T1000 (cell line): ENCODE results near the gene CLCN4.

Experiments
- DNase-seq: peaks from one replicate; lab custom pipeline; 2025; ENCODE audit warnings: mixed read lengths; lab: John Stamatoyannopoulos, UW

Gene CLCN4

DNA sequence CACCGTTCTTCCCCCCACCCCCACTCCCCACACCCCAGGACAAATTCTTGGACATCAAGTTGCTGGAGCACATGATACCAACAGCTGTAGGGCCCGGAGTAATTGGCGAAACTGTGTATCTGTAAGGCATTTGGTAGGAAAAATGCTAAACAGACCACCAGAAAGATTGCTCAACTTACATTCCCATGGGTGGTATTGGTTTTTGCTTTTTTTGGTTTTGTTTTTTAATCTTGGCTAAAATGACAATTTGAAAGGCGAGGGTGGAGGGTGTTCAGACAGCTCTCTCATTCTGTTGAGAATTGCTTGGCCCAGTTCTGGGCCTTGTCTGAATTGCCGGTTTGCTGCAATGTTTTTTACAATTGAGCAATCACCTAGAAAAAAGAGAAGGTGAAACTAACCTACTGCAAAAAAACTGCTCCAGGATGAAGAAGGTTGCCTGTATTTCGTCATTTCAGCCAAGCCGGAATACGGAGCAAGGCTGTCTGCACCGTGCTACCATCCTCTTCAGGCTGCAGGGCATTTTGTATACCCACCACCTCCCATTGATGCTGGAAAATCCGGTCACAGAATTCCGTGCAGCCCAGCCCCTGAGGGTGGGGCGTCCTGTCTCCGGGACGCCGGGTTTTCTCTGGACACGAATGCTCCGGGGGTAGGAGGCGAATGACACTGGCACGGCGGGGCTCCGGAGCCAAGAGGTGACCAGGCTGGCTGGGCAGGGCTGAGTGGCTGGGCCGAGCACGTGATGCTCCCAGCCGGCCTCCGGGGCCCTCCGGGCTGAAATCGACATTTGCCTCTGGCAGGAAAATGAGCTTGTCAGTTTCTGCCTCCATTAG, at the start of gene CLCN4:
Gene CLCN4 (plus strand): TSS at position 777 of the 833 bp plus-strand sequence. CDS start 28,058 bp downstream, outside the sequence.
- DNase-seq = no peak

DNA sequence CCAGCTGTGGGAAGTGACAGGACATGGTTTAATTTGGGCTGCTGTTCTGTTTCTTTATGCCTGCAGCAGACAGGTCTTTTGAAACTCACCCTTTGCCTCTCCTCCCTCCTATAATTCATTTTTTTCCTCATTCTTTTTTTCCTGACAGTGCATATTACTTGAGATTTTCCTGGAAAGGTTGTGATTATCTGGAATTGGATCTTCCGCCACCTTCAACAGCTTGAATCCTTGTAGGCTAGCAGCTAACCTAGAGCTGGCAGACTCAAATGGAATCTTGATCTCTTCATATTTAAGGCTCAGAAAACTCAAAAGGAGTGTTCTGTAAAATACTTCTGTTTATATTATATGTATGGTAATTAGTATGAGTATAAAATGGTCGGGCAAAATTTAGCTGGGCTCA, 49.3 kb upstream of the CLCN4 start:
- no peak for DNase-seq

DNA sequence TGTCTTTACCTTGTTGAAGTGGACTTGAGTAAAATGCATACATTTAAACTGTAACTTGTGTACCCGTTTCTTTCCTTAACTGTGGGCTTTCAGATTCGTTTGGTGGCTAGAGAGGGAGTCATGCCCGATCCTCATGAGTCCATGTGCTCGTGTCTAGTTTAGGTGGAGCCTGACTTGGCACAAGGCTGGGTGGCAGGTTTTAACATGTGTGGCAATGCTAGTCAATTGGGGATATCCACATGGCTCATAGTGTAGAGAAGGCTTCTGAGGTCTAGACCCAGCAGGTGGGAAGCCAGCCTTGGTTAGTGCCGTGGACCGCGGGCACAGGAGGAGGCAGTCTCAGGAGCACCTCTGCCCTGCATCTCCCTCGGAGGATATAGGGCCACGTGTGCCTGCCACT, 48.5 kb upstream of the CLCN4 start:
- DNase-seq = no peak

DNA sequence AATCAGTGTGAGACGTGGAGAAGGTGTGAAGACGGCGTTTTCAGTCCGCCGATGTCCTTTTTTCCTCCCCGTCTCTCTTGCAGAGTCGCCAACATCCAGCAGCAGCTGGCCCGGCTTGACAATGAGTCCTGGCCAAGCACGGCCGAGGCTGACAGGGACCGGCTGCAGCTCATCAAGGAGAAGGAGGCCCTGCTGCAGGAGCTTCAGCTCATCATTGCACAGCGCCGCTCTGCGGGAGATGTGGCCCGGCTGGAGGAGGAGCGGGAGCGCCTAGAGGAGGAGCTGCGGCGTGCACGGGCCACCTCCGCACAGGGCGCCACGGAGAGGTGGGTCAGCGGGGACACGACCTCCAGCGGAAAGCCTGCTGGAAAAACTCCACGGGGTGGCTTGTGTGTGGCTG, 47.1 kb upstream of the CLCN4 start:
- no peak for DNase-seq

DNA sequence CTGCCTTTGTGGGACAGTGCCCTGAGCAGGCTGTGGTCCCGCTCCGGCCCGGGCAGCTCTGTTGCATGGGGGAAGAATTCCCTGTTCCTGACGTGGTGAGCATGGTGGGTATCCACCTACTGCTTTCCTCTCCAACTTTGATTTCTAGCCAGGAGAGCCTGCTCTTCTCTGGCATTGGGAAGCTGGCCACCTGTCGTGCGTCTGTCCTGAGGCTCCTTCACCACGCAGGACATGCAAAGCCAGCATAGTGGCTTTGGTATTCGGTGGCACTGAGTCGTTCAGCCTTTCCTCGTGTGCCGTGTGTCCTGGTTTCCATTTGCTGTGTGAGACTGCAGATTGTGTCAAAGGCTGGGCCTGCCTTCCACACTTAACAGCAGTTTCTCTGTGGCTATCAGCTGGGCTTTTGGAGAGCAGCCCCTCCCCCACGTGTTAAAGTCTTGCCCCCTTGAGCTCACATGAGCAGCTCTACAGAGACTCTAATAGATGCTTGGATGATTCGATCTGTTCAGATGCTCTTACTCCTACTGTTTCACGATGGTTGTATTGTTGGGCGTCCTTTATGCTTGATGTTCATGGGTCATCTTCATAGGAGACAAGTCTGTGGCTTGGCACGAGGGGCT, 46.3 kb upstream of the CLCN4 start:
- DNase-seq = no peak

DNA sequence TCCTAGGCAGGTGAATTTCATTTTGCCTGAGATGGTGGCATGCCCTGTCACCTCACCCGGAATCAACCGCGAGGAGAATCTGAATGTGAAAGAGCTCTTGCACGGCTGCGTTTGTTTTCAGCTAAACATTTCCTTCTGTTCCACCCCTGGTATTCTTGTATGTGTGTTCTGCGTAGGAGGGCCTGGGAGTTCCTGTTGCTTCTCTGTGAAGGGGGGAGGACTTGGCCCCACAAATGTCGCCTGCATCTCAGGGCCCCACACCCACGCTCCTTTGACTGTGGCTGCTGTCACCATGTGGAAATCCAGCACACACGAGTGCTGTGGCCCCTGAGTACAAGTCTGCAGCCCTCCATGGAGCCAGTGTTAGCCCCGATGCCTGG, 45.8 kb upstream of the CLCN4 start:
- DNase-seq = no peak

DNA sequence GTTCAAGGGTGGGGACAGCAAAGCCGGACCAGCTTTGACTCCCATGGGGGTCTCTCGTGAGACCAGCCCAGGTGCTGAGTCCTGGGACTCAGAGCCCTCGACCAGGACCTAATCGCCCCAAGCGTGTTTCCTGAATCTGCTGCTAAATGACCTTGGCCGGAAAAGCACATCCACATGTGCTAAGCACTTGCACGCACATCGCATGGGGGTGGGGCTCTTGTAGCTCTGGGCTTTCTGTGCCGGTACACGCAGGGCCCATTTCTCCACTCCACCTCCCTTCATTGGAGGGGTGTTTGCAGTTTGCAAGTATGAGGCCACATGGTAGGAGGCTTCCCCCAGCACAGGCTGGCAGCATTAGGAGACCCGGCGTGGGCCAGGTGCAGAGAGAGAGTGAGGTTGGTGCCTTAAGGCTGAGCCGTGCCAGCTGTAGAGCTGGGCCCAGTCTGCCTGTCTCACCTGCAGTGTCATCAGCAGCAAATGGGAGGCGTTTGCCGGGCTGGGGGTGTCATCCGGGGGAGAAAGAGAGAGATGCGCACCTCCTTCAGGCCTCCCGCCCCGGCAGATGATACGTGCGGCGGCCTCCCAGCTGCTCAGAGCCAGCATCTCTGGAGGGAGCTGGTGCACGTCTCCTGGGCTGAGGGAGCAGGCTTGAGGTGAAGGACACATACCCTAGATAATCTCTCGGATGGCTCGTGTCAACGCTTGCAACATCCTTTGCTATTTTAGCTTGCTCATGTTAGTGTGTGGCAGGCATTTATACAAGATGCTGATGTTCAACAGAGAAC, 45.2 kb upstream of the CLCN4 start:
- DNase-seq = no peak

DNA sequence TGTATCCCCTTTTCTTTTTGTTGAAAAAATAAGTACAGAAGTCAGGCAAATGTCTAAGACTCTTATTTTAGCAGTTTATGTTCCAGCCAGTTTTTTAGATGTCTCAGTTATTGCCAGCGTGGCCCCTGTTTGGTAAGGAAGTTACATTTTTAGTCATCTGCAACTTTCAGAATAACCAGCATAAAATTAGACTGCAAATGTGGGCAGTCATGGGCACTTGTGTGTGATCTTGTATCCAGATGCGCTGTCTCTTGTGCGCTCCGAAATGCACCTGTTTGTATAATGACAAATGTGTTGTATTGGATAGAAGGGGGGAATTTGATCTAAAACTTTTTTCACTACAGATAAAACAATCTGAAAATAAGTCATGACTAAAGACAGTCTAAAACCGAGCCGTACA, 44.3 kb upstream of the CLCN4 start:
- DNase-seq = no peak

DNA sequence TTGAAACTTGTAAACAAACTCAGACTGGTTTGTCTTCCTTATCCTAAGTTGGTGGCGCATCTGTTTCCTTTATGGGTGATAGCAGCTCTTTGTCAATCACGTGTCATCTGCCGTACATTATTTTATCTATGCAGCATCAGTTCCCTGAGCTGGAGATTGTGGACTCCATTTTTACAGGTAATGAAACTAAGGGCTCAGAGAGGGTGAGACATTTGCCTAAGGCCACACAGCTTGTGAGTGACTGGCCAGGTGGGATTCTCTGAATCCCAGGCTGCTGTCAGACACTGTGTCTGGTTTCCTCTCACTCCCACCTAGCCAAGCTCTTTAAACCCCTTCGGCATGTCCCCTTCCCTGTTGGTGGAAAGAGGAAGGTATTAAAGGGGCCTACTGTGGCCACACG, 41.7 kb upstream of the CLCN4 start:
- DNase-seq = no peak

DNA sequence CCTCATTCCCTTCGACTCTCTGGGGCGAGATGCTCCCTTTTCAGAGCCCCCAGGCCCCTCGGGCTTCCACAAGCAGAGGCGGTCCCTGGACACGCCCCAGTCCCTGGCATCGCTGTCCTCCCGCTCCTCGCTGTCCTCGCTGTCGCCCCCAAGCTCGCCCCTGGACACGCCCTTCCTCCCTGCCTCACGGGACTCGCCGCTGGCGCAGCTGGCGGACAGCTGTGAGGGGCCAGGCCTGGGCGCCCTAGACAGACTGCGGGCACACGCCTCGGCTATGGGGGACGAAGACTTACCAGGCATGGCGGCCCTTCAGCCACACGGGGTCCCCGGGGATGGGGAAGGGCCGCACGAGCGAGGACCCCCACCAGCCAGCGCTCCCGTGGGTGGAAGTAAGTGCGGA, 39.5 kb upstream of the CLCN4 start:
- no peak for DNase-seq

DNA sequence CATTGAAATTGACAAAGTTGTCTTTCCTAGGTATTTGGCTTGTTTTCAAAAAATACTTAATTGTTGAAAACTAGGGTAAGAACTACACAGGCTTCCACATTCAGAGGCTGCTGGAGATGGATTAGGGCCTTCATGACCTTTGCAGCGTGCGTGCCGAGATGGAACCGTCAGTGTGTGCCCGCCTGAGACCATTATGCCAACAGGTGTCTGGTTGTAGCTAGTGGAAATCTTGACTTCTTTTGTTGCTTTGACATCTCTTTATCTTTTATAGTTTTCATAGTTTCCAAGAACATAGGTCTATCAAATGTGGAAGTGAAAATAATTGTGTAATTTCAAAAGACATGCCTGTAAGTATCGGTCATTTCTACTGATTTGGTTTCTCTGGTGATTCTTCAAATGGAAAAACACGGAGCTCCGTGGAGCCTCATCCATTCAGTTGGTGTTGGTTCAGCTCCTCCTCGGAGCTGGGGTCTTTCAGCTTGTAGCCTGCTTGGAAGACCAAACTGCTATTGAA, 38.9 kb upstream of the CLCN4 start:
- no peak for DNase-seq

DNA sequence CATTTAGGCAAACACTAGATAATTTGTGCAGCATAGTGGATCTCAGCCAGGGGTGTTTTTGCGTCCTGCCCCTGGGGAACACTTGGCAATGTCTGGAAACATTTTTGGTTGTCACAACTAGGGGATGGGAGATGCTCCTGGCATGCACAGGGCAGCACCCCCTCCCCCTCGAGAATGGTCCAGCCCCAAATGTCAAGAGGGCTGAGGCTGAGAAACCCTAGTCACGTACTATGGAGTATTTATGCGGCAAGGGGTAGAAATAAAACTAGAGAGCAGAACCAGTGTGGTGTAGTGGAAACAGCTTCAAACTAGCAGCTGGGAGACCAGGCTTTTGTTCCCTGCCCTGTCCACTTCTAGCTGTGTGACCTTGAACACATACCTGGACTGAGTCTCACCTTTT, 38.2 kb upstream of the CLCN4 start:
- DNase-seq = no peak

DNA sequence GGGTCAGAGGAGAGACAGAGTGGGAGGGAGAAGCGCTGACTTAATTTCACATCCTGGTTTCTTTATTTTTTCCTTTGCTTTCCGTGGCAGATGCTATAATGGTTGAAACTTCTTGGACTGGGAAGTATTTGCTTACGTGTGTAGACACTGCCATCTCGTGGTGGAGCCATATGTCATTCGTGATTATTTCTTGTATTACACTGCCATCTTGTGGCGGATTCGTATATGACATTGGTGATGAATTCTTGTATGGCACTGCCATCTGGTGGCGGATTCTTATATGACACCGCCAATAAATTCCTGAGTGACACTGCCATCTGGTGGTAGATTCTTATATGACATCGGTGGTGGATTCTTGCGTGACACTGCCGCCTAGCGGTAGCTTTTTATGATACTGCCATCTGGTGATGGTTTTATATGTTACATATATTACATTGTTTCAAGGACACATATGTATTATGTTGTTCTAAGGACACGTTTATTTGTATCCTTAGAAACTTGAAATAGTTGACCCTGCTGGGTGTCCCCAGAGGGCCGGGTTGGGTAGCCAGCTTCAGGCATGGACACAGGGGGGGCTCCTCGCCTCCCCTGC, 37.3 kb upstream of the CLCN4 start:
- DNase-seq = no peak

DNA sequence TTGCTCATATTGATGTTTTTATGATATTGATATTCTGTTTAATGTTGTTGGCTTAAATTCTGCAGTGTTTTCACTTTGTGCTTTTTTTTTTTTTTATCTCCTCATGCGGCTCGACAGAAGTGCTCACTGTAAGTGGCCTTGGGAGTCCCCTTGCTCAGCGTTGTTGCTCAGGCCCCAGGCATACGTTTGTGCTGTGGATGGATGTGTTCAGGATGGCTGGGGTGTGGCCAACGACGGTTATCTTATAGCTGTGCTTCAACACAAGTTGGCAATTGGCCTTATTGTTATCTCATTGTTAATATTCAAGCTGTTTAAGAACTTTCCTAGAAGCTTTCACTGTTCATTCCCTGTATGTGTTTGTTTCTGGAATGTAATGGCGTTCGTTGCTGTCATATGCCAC, 36.4 kb upstream of the CLCN4 start:
- DNase-seq = no peak

DNA sequence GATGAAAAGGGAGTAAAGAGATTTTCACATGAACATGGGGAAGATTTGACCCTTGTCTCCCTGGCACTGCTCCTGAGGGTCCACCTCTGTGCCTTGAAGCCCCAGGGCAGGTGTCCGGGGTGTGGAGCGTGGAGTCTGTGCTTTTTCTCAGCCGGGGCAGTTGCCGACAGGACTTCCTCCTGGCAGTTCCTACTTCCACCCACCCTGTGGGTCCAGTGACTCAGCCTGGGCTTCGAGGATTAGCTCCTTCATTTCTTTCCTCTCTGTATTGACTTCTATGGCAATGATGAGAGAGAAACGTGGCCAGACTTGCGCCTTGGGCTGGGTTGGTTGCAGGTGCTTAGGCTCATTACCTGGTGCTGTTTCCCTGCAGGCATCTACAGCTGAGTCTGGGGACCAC, 35.9 kb upstream of the CLCN4 start:
- DNase-seq = no peak

DNA sequence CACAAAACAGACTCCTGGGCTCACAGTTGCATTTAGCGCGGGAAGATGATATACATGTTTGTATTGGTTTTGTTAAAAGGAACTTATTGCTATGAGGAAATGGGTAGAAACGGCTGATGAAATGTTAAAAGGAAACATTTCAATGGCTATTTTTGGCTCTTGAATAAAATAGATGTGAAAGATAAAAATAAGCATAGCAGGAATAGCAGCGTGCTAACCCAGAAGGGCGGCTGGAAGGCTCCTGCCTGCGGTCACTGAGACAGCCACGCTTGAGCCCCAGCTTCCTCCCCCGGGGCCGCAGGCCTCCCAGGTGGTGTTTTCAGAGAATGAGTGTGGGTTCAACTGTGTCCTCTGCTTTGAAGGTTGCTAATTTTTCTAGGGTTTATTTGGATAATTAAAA, 35.0 kb upstream of the CLCN4 start:
- DNase-seq = no peak

DNA sequence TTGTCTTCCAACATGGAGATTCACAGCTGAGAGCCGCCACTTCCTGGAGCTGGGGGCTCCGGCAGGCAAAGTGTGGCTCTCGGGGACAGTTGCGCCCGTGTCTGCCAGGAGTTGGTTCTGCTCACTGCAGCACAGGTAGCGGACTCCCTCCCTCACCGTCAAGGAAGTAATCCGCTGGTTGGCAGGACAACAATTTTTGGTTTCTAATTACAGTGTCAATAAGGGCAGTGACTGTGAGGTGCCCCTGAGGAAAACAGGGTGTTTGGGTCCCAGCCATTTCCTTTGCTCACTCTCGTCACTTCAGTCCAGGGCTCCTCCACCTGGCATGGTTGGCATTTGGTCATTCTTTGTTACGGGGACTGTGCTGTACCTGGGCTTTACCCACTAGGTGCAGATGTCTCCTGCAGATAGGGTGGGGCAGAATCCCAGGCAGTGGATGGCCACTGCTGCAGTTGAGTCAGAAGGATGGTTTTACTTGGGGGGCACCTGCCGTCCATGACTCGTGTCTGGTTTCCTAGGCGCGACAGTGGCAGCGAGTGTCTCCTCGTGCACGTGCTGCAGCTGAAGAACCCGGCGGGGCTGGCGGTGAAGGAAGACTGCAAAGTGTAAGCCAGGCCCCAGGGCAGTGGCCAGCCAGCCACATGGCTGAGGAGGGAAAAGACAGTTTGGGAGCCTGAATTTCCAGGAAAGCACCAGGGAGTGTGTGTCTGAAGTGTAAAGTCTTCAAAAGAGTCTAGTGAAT, 32.1 kb upstream of the CLCN4 start:
- no peak for DNase-seq

DNA sequence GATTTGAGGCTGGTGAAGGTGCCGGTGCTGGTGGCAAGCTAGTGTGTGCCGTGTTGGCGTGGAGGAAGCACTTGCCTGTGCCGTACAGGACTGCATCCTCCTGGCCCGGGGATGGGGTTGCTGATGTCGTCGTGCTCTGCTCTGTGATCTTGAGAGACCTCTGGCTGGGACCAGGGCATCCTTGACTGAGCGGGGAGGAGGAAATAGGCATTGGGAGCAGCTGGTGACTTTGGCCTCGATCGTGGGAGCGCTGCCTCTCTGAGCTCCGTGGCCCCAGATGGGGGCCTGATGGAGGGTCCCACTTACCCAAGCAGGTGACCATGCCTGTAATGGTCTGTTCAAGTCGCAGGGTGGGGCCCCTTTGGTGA, 31.5 kb upstream of the CLCN4 start:
- no peak for DNase-seq

DNA sequence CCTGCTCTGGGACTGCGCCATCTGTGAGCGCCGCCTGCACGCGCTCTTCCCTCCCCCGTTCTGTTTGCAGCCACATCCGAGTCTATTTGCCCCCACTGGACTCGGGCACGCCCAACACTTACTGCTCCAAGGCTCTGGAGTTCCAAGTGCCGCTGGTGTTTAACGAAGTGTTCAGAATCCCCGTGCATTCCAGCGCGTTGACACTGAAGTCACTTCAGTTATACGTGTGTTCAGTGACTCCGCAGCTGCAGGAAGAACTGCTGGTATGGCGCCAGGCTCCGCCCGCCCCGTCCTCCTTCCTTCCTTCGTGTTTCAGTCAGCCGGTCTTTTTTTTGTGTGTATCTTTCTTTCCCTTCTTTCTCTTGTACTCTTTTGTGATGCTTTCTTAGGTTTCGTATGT, 30.7 kb upstream of the CLCN4 start:
- DNase-seq = no peak

DNA sequence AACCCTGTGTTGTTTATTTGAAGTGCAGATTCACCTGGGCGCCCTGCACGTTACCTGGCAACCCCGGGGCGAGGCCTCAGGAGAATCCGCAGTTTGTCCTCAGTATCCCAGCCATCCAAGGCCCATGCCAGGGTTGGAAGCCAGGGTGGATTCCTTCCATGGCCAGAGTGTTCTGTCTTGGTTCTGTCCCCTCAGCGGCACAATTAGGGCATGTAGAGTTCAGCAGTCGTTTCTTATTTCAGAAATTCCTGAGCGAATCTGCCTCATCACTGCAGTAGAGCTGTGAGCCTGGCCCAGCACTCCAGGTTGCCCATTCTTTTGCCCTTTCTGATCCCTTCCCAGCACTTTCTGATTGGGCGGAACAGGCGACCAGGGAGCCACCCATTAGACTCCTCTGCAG, 29.9 kb upstream of the CLCN4 start:
- DNase-seq = no peak

DNA sequence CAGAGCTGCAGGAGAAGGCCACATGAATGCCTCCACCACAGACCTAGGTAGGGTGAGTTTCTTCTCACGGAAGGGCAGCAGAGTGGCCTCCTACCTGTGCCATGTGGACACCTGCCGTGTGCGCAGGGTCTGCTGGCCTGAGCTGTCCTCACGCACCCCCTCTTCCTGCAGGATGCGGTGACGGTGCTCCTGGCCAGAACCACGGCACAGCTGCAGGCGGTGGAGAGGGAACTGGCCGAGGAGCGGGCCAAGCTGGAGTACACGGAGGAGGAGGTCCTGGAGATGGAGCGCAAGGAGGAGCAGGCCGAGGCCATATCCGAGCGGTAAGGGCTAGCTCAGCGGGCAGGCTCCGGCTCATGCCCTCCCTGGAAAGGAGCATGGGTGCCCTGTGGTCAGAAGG, 28.4 kb upstream of the CLCN4 start:
- no peak for DNase-seq

DNA sequence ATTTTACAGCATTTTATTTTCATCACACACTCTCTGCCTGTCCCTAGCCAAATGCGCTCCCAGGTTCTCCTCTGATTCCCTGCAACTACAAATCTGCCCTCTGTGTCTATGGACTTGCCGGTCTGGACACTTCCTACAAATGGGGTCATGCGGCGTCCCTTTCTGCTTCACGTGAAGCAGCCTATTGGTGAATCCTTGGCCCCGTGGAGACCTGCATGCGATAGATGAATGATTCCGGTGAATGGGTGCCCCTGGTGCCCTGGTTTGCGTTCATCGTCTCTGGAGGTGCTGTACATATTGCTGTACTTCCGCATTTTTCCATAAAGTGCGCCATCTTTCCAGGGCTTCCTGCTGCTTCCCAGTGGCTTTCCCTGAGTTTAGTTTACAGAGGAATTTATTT, 27.5 kb upstream of the CLCN4 start:
- DNase-seq = no peak
